C1 segment of cervical spinal cord (tissue), 14 donors: ENCODE measurements around the gene TNS1.
"Not testable (repeated sequence)": the region's sequence is repeated elsewhere in the genome, so short reads cannot be mapped to it uniquely, and the experiment has no call there.

ENCODE experiments used
- DNase-seq, 14 donors: peaks; one replicate each; lab custom pipeline; 2025; lab: John Stamatoyannopoulos, UW

TNS1 gene

DNA sequence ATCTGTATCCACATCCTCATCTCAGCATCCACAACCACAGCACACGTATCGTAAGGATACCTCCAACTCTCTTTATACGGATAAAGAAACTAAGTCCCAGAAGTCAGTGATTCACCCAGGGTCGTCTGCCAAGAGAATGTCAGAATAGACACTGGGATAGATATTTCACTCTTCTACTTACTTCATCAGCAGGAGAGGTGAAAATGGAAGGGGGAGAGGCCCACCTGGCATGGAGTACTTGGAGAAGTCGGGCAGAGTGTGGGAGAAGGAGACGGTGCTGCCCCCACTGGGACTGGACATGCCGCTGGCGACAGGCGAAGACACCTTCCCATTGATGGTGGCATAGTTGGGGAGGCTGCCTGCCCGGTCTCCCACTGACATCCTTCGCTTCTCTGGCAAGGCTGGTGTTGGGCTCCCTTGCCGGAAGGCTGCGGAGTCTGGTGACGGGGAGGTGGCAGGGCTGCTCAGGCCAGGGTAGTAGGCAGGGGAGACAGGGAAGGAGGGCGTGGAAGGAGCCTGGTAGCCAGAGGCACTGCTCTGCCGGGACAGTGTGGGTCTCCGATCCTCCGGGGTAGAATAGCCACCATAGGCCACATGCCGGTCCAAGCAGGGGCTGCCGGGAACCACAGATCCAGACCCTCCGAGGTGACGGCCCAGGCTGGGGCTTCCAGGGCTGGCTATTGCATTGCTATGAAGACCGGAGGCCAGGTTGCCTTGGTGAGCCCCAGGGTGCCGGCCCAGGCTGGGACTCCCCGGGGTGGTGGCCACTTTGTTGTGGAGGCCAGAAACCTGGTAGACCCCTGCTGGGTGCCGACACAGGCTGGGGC, 185.1 kb downstream of the TNS1 start:
- DNase-seq: no peak

DNA sequence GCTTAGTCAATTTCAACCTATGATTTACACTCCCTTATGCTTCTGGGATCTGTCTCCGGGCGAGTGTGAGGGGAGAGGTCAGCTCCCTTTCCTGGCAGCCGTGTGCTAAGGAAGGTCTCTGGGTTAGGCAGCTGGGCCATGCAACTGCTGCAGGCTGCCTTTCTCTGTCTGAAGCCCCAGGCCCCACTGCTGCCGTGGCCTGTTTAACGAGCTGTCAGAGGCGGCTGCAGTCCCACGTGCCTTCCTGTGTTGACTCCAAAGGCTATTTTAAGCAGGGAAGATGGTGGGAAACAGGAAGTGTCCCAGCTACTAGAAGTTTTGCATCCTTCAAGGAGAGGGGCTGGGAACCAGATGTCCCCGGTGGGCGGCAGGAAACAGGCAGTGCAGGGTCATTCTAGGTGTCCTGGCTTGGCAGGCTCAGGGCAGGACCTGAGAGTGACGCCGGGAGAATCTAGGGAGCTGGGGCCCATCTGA, 186.4 kb downstream of the TNS1 start:
- no peak for DNase-seq

DNA sequence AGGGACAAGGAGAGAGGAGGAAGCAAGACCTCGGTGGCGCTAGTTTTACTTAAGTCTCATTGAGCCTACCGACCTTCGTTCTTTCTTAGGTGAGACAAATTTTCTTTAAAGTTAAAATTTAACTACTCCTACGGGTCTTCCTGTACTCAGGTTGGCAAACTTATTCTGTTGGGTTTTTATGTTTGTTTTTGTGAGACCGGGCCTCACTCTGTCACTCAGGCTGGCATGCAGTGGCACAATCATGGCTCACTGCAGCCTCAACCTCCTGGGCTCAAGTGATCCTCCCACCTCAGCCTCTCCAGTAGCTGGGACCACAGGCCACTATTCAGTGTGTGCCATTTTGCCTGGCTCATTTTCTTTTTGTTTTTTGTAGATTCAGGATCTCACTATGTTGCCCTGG, 189.0 kb downstream of the TNS1 start:
- no peak for DNase-seq

DNA sequence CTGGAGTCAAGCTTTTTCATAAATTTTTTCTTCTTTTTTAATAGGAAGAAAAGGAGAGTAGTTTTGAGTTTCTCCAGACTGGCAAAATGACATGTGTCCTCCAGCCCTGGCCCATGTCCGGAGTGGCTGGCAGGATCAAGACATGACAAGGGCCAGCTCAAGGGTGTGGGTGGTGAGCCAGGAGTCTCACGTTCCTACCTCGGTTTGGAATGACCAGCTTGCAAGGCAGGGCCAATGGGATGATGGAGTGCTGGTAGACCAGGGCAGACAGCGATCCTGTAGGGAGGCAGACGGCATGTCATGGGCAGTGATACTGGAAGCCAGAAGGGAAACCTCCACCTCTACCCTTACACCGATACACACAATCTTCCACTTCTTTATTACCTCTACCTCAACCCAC, 190.6 kb downstream of the TNS1 start:
- no peak for DNase-seq

DNA sequence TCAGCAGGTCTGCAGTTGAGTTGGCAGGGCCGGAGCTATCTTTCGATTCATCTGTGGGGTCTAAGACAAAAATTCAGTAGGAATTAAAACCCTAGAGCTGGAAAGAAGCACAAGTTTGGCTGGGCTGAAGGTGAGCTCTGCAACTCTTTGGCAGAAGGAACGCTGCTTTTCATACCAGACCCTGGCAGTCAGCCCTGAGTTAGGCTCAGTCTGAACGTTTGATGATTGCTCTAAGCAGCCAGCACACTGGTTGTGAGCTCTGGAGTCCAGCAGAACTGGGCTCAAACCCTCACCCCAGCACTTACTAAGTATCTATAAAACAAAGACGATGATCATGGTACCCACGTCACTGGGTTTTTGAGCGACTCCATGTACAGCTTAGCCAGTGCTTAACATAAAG, 192.5 kb downstream of the TNS1 start:
- no peak for DNase-seq

DNA sequence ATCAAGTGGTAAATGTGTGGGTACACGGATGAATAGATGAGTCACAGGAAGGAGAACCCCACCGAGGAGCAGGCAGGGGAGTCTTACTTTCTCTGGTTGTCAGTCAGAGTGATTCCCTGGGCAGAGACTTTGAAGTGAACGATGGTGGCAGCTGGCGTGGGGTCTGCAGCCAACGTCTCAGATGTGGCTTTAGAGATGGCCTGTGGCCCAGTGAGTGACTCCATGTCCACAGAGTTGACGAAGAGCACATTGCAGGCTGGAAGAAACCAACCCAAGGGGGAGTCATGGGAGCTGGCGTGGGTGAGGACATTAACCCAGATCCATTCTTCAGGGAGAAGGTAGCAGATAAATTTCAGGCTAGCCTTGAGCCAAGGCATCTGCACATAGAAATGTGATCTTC, 193.1 kb downstream of the TNS1 start:
- no peak for DNase-seq

DNA sequence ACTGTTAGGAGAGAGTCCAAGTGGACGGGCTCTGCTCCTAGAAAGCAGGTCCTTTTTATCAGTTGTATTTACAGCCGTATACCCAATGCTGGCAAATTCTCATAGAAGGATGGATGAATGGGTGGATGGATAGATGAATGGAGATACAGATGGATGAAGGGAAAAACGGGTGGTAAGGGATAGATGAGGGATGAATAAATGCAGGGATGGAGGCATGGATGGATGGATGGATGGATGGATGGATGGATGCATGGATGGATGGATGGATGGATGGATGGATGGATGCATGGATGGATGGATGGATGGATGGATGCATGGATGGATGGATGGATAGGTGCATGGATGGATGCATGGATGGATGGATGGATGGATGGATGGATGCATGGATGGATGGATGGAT, 193.8 kb downstream of the TNS1 start:
- not testable (repeated sequence) for DNase-seq

DNA sequence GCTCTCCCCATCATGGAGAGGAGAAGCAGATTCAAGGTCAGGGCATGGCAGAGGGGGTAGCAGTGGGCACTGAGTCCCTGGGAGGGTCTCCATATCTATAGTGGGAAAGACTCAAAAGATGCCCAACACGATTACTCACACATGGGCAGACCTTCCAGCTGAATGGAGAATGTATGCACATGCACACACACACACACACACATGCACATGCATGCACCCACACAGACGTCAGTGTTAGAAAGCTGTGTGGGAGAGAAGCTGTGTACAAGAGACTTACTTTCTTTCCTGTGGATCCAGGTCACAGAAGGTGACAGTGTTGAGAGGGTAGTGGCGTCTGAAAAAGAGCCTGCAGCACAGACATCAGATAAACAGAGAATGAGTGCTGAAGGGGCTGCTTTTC, 194.5 kb downstream of the TNS1 start:
- DNase-seq: no peak

DNA sequence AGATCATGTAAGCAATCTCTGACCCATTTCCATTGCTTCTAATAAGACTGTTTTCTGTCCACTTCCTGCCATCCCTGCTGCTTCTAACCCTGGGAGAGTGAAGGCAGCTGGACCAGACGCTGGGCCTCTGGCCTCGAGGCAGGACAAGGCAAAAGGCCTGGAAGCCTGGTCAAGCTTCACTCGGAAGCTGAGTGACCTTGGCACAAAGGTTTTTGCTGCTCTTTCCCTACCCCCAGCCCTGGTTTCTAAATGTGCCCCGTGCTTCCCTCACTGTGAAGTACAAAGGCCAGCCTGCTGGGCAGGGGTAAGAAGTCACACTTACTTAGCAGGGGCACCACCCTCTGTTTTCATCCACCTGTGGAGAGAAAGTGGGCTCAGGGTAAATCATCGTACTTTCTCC, 195.0 kb downstream of the TNS1 start:
- DNase-seq: no peak

DNA sequence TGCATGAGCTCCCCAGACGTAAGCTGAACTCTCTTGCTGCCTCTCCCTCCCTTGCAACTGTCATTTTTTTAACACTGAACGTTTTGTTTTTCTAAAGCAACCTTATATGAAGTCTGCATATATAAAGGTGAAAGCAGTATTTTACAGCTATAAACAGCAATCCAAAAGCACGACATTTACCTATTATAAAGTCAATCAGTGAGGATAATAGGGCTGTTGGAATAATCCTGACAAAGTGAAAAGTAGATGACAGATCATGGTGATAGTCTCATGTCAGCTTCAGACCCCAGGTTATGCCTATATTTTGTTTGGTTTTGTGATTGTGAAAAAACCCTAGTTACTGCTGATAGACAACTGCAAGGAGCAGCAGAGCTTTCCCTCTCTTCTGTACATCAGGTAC, 195.8 kb downstream of the TNS1 start:
- DNase-seq: no peak

DNA sequence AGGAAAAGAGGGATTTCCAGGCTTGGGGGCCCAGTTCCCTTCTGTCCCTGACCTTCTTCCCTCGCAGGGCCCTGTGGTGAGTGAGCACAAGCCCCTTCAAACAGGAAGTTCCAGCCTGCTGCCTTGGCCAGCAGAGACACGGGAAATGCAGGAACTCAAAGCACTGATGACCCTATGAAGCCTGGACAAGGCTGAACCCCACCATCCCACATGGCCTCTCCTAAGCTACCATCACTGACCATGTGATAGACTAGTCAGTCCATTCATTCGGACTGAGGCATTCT, 196.4 kb downstream of the TNS1 start:
- DNase-seq: no peak

DNA sequence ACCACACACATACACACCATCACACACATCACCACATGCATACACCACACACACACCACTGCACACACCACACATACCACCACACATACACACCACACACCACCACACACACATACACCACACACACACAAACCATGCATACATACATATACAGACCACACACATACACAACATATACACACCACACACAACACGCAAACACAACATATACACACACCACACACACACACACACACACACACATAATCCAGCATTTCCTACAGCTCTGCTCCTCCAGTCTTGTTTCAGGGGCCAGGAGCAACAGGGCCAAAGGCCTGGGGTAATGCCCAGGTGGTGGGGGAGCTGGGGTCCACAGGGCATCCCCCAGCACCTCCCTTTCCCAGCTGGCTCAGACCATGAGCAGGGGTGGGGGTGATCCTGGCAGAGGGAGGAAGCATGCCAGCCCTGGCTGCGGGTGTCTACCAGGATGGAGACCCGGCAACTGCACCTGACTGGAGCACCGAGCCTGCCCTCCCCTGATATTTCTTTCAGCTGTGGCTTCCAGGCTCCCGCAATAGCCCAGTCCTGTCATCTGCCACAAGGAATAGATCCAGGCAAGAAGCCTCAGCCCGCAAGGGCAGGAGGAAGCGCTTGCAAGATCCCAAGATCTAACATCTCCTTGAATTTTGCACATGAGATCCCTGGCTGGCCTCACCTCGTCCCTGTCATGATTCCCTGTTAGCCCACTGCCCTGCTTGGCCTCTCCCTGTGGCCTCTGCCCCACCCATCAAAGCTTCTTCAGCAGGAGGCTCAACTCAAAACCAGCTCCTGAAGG, 196.9 kb downstream of the TNS1 start:
- DNase-seq: no peak

DNA sequence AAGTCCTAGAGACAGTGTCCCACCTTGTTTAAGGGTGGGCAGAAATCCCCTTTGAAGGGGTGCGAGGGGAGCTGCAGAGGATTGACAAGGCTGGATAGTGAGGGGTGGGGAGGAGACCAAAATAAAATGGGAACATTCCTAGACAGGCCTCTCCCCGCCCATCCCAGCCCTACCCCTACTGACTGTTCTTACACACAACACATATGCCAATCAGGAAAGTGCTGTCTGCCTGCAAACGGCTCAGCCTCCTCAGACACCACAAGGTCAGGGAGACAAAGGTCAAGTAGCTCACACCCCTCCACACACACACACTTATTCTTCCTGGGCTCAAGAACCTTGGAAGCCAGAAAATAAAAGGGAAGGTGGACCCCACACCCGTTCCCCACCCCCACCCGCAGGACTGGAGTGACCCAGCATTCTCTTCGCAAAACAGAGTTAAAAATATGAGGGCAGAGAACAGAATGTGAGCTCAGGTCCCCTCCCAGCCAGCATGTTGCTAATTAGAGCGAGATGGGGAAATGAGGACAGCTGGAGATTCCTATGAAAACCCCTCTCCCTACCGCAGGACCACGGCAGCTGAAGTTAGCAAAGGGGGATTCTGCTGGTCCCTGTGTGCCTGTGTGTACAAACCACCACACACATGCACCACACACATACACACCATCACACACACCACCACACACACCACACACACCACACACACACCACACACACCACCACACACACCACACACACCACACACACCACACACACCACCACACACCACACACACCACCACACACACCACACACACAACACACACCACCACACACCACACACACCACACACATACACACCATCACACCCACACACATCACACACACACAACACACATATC, 197.8 kb downstream of the TNS1 start:
- DNase-seq: no peak

DNA sequence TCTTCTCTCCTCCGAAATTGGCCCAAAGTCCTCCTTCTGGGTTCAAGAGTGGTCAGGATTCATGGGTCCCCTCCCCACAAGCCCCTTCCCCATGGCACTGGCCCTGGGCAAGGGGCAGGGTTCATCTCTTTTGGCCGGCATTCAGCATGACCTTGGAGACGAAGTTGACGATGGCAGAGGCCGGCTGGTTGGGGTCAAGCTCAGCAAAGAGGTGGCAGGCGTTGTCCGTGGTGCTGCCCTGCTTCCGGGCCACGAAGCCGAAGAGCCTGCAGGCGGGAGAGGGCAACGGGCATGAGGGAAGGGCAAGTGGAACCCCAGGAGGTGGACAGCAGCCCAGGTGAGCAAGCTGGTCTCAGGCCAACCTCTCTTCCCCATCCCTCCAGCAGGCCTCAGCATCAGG, 198.5 kb downstream of the TNS1 start:
- no peak for DNase-seq

DNA sequence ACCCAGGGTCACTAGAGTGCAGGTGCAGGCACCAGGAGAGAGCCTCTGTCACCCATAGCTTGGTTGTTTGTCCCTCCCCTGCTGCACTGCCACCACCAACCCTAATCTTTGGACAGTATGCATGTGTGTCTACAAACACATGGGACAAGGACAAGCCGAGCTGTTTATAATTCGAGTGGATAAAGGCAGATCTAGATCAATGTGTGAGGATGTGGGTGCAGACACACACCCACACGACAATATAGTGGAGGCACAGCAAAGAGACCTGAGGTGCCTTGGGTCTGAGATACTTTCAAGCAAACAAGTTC, 199.2 kb downstream of the TNS1 start:
- no peak for DNase-seq

DNA sequence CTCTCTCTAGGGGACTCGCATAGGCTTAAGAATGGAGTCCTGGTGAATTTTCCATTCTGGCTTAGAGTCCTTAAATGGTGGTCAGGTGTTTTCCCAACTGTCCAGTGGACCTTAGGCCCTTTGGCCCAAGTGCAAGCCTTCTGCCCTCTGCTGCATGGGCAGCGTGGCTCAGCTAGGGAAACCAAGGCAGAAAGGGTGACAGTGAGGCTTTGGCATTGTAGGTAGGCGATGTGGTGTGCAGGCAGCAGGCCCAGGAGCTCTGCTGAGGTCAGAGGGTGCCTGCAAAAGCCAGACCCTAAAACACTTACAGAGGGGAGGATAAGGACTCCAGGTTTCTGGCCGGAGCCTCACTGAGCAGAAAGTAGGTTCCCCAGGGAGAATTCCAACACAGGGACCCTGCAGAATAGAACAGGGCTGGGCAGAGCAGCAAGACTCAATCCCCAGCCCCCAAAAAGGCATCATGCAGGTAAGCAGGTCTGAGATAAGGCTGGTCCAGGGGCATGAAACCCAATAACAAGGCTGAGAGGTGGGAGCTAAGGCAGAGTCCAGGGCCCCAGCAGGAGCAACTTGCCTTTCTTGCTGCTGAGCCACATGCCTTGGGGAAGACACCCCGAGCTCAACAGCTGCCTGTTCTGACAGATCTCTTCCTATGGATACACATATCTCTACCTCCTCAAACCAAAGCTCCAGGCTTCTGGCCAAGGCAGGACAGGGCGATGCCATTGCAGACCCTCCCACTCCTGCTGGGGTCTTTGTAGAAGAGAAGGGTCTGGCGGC, 199.7 kb downstream of the TNS1 start:
- DNase-seq: no peak

DNA sequence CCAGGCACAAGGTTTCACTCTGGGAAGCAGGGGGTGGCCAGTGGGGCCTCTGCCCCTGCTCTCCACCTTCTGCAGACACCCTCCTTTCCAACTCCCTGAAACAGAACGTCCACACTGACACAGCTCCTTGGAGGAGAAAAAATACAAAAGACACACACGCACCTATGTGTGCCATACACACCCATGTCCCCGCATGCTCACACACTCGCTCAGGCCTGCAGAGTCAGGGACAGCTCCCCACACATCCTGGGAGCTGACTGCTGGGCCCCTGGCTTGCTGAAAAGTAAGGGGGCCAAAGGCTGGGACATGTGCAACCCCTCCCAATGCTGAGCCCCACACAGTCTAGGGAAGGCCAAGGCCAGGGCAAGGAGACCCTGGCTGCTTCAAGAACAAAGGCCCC, 200.5 kb downstream of the TNS1 start:
- DNase-seq: no peak

DNA sequence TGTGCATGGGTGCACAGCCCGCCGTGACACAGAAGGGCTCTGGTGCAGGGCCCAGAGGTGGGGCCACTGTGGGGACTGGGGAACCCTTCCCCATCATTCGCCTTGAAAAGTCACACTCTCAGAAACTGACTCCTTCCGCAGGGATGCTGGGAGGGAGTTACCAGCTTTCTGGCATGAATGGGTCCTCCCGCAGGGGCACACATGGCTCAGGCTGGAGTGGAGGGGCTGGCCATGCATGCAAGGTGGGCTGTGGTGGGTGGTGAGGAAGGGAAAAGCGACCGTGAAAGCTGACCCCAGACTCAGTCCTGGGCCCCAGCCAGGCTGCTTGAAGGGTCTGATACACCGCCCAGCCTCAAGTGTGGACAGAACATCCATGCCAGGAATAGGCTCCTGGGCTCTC, 201.1 kb downstream of the TNS1 start:
- DNase-seq: no peak

DNA sequence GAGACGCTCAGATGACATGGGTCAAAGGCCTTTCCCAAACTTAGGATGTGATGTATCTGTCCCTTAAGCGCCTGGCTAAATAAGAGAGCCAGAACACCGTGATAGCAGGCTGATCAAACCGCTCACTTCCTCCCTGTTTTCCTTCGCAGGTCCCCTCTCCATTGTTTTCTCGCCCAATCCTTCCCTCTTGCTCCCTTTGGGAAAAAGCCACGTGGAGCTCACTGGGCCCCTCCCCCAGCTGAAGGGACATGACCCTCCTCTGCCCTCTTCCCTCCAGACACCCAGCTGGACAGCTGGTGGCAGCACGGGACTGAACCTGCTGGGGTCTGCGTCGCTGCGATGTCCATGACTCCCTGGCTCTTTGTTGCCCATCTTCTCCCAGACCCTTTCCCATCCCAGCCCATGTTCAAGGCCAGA, 201.7 kb downstream of the TNS1 start:
- no peak for DNase-seq

DNA sequence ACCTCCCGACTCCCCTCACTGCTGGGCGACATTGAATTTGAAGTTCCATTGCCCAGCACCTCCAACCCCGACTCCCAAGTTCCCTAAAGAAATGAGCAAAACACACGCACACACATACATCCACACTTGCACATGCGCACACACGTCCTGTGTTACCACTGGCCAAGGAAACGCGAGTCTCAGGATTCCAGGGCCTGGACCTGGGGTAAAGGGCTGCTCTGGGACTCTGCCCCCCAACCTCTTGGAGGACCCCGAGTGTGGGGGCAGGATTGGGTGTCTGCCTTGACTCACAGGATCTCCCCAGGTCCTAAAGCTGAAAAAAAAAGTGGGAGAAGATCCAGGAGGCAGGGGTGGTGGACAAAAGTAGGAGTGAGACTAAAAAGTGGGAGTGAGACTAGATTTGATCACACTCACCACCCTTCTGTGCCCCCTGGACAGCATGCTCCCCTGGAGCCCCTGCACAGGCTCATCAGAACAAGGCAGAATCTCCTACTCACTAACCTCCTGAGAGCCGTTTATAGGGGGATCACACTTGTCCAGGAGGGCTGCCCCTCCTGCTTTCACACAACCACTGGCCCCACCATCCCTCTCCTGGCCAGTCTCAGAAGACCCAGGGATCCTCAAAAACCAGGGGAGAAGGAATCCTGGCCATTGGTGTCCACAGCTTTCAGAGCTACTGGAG, 202.2 kb downstream of the TNS1 start:
- no peak for DNase-seq
